RWPE1 (cell line): ENCODE measurements around the gene NRP2.
A peak's percentile ranks its signal among the peaks of the same experiment; 100 is the strongest.

Source experiments
- CTCF ChIA-PET: fragments of 350-600 bp; sonication (Branson Sonifier 250); formaldehyde crosslinking; extraction: SDS; loops from one replicate; lab custom pipeline; 2021; lab: Yijun Ruan, JAX
- POLR2A ChIA-PET: fragments of 400-600 bp; formaldehyde crosslinking; extraction: SDS; loops from one replicate; lab custom pipeline; 2020; ENCODE audit warnings: antibody characterized with exemption; ENCODE audit not compliant: low non-redundant PET; lab: Yijun Ruan, JAX
- DNase-seq: peaks from one replicate; pipeline ENCODE4 v3.0.0; 2012; ENCODE audit warnings: low spot score
- H3K27ac ChIP-seq: fragments of 450-650 bp; 2 replicates; pipeline ENCODE4 v1.5.1; 2017
- CTCF ChIP-seq: fragments of 450-650 bp; conservative IDR thresholded peaks from 2 replicates; pipeline ENCODE4 v1.5.1; 2017; ENCODE audit warnings: low read depth, mild to moderate bottlenecking

NRP2 gene

GRCh38 chr2:205776720-205777119, 94.4 kb downstream of the NRP2 start:
- ChIA-PET CTCF (interaction anchor here (0.6 kb wide), 1 partner anchor 378 kb away, joined by 3 read pairs; no protein-coding TSS in a partner anchor), POLR2A (no interaction called here)
- peak overlapping the region; percentile 76; the same call in 1 of the 2 replicates for H3K27ac ChIP-seq
- no peak for TF ChIP-seq CTCF
- no peak for DNase-seq

- POLR2A ChIA-PET, result no interaction called here
- CTCF ChIA-PET, result no interaction called here
- peak; percentile 58 for DNase-seq
Measured at GRCh38 chr2:205778356-205778755, 96.1 kb downstream of the NRP2 start.

GRCh38 chr2:205780645-205781044, 98.3 kb downstream of the NRP2 start:
- no peak overlapping the region for H3K27ac ChIP-seq
- no peak for TF ChIP-seq CTCF
- POLR2A ChIA-PET, result no interaction called here
- no peak for DNase-seq
- CTCF ChIA-PET, result no interaction called here

More at GRCh38 chr2:205778356-205778755, 96.1 kb downstream of the NRP2 start:
- H3K27ac ChIP-seq, result no peak overlapping the region
- TF ChIP-seq CTCF, result no peak

- ChIA-PET POLR2A (no interaction called here), CTCF (no interaction called here)
- no peak overlapping the region for H3K27ac ChIP-seq
- TF ChIP-seq CTCF, result no peak
- no peak for DNase-seq
Measured at GRCh38 chr2:205781244-205781931, 99.1 kb downstream of the NRP2 start.

GRCh38 chr2:205782941-205783340, 100.6 kb downstream of the NRP2 start:
- ChIA-PET CTCF (no interaction called here), POLR2A (no interaction called here)
- no peak for DNase-seq
- TF ChIP-seq CTCF, result no peak
- H3K27ac ChIP-seq, result no peak overlapping the region

GRCh38 chr2:205783872-205784499, 101.7 kb downstream of the NRP2 start:
- H3K27ac ChIP-seq, result no peak overlapping the region
- no peak for DNase-seq
- TF ChIP-seq CTCF, result no peak
- CTCF ChIA-PET, result interaction anchor here (0.6 to 0.7 kb wide), 3 partner anchors 17 to 917 kb away, joined by 3 to 4 read pairs (median 3); no protein-coding TSS in a partner anchor
- POLR2A ChIA-PET, result no interaction called here
